Panc1 (cell line): ENCODE data around the gene KRTCAP2. TPM values are rescaled to one million over a fixed set of nuclear protein-coding genes. Genes with fewer than 3 reads are reported as not detected.

Source experiments
- ATAC-seq: fragments of 200-7000 bp; cut with Tn5 transposase; 2 replicates; pipeline ENCODE4 v1.9.1; 2020; ENCODE audit warnings: mild to moderate bottlenecking, moderate library complexity
- BruUV-seq: library from RNA; stranded (reverse); fragments of 400-500 nt; replicated peaks from 2 replicates; lab custom pipeline; 2021; lab: Mats Ljungman, UMichigan
- CTCF ChIA-PET: fragments of 300-600 bp; sonication (Branson Sonifier 250); formaldehyde crosslinking; loops from one replicate; lab custom pipeline; 2022; ENCODE audit warnings: antibody characterized with exemption; lab: Charles Lee
- POLR2A ChIA-PET: fragments of 300-600 bp; sonication (Branson Sonifier 250); formaldehyde crosslinking; loops from one replicate; lab custom pipeline; 2022; ENCODE audit warnings: antibody characterized with exemption; lab: Charles Lee
- DNase-seq: peaks from one replicate; pipeline ENCODE4 v3.0.0-alpha.2; 2010; ENCODE audit warnings: low read depth, low spot score
- H3K27ac ChIP-seq: 2 replicates; pipeline ENCODE4 v1.5.1; 2011; ENCODE audit warnings: mild to moderate bottlenecking, low read length, inconsistent platforms
- H3K27me3 ChIP-seq: fragments of 200-500 bp; sonication (Bioruptor generic); 2 replicates; pipeline ENCODE4 v1.6.0; 2014; ENCODE audit warnings: low read length, inconsistent platforms; ENCODE audit not compliant: control insufficient read depth, insufficient read depth
- H3K36me3 ChIP-seq: fragments of 200-500 bp; sonication (Bioruptor generic); 2 replicates; pipeline ENCODE4 v1.5.1; 2014; ENCODE audit warnings: inconsistent platforms, mild to moderate bottlenecking, low read length, moderate library complexity; ENCODE audit not compliant: control insufficient read depth, insufficient read depth
- H3K4me1 ChIP-seq: 2 replicates; pipeline ENCODE4 v1.5.1; 2011; ENCODE audit warnings: inconsistent platforms, mild to moderate bottlenecking, low read length, moderate library complexity; ENCODE audit not compliant: control insufficient read depth, insufficient read depth
- H3K4me3 ChIP-seq, 2 experiments: 2 replicates each; pipeline ENCODE4 v1.5.1; 2011 to 2012; ENCODE audit warnings: low read depth in 2 of 2, low read length in 2 of 2, mild to moderate bottlenecking in 2 of 2, inconsistent platforms in 1 of 2, moderate library complexity in 1 of 2
- H3K9me3 ChIP-seq: fragments of 200-500 bp; sonication (Bioruptor generic); 2 replicates; pipeline ENCODE4 v1.5.1; 2014; ENCODE audit warnings: low read depth, mild to moderate bottlenecking, inconsistent platforms, low read length, moderate library complexity; ENCODE audit not compliant: control insufficient read depth, insufficient read depth
- POLR2AphosphoS5 ChIP-seq: IDR thresholded peaks from 2 replicates; pipeline ENCODE4 v1.6.1; 2012; ENCODE audit warnings: mild to moderate bottlenecking, low read depth, low read length, moderate library complexity
- SIN3A ChIP-seq: IDR thresholded peaks from 2 replicates; pipeline ENCODE4 v1.6.1; 2012; ENCODE audit warnings: low read depth, mild to moderate bottlenecking, low read length, moderate library complexity, borderline replicate concordance; ENCODE audit not compliant: insufficient read depth
- TCF7L2 ChIP-seq: IDR thresholded peaks from 2 replicates; pipeline ENCODE4 v1.6.1; 2011; ENCODE audit warnings: mild to moderate bottlenecking, low read depth, low read length, inconsistent platforms
- in situ Hi-C: cut with HindIII; loops from 2 replicates; pipeline ENCODE4 v1.10.0; 2016; ENCODE audit warnings: low sequenced_read_pairs, low pct_unique_long_range_greater_than_20kb
- intact Hi-C: fragments of 100-400 bp; cut with micrococcal nuclease; formaldehyde crosslinking; loops from one replicate; pipeline ENCODE4 v1.10.0; 2022; ENCODE audit not compliant: unreplicated experiment
- total RNA-seq: library from RNA; stranded (reverse); gene quantifications from one replicate; pipeline ENCODE4 v1.2.1, GENCODE V29; 2021; ENCODE audit not compliant: unreplicated experiment
- TF ChIP-seq, protein P1 (sequence below): fragments of 450-650 bp; IDR thresholded peaks from 2 replicates; pipeline ENCODE4 v1.5.1; 2017; ENCODE audit warnings: mild to moderate bottlenecking
- TF ChIP-seq, protein P2 (sequence below), 2 experiments: IDR thresholded peaks; 2 replicates each; pipeline ENCODE4 v1.6.1; 2011 to 2012; ENCODE audit warnings: low read depth in 2 of 2, control low read depth in 1 of 2, low read length in 1 of 2, mild to moderate bottlenecking in 1 of 2, moderate library complexity in 1 of 2; ENCODE audit not compliant: insufficient read depth in 1 of 2

KRTCAP2 gene
- total RNA-seq, 1 experiment from 2014 or later: 155 TPM

DNA sequence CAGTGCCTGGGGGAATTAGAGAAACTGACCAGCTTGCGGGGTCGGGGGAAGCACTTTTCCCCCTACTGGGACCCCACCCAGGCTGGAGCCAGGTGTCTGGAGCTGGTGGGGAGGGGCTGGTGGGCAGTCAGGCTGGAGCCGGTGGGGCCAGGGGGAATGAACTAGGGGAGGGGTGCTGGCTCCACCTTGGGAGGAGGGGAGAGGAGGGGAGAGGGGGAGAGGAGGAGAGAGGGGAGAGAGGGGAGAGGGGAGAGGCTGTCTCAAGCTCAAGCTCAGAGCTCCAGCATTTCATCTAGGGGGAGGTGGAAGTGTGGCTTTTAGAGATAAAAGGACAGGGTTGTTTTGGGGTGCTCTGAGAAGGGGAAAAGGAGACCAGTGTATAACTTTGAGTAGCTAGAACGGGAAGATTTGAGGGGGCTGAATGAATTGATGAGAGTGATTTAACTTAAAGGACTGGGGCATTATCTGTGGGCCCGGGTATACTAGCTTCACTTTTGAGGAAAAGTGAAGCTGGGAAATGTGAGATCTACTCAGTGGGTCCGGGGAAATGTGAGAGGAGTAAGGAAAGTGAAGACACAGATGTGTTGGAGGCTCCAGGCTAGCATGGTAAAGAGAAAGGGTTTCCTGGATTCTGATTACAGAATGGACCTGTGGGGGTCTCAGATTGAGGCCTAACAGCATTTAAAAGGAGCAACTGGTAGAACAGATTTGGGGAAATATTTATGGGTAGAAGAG lies 42.7 kb downstream of the KRTCAP2 start:
- TF ChIP-seq SIN3A (no peak), POLR2AphosphoS5 (no peak), TCF7L2 (no peak)
- TF ChIP-seq, protein P1, sequence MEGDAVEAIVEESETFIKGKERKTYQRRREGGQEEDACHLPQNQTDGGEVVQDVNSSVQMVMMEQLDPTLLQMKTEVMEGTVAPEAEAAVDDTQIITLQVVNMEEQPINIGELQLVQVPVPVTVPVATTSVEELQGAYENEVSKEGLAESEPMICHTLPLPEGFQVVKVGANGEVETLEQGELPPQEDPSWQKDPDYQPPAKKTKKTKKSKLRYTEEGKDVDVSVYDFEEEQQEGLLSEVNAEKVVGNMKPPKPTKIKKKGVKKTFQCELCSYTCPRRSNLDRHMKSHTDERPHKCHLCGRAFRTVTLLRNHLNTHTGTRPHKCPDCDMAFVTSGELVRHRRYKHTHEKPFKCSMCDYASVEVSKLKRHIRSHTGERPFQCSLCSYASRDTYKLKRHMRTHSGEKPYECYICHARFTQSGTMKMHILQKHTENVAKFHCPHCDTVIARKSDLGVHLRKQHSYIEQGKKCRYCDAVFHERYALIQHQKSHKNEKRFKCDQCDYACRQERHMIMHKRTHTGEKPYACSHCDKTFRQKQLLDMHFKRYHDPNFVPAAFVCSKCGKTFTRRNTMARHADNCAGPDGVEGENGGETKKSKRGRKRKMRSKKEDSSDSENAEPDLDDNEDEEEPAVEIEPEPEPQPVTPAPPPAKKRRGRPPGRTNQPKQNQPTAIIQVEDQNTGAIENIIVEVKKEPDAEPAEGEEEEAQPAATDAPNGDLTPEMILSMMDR: no peak
- TF ChIP-seq, protein P2, sequence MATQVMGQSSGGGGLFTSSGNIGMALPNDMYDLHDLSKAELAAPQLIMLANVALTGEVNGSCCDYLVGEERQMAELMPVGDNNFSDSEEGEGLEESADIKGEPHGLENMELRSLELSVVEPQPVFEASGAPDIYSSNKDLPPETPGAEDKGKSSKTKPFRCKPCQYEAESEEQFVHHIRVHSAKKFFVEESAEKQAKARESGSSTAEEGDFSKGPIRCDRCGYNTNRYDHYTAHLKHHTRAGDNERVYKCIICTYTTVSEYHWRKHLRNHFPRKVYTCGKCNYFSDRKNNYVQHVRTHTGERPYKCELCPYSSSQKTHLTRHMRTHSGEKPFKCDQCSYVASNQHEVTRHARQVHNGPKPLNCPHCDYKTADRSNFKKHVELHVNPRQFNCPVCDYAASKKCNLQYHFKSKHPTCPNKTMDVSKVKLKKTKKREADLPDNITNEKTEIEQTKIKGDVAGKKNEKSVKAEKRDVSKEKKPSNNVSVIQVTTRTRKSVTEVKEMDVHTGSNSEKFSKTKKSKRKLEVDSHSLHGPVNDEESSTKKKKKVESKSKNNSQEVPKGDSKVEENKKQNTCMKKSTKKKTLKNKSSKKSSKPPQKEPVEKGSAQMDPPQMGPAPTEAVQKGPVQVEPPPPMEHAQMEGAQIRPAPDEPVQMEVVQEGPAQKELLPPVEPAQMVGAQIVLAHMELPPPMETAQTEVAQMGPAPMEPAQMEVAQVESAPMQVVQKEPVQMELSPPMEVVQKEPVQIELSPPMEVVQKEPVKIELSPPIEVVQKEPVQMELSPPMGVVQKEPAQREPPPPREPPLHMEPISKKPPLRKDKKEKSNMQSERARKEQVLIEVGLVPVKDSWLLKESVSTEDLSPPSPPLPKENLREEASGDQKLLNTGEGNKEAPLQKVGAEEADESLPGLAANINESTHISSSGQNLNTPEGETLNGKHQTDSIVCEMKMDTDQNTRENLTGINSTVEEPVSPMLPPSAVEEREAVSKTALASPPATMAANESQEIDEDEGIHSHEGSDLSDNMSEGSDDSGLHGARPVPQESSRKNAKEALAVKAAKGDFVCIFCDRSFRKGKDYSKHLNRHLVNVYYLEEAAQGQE (IDR thresholded peaks at IDR 0.05; ENCODE audit: insufficient read depth in 1 of 2, low read depth in 2 of 2, low read length in 1 of 2): no peak
- Histone ChIP-seq H3K9me3 (no peaks in the 10 kb centered on the region), H3K27ac (peak overlapping the region; percentile 92), H3K4me3 (peak overlapping the region; percentile 64 to 65), H3K27me3 (no peaks in the 10 kb centered on the region), H3K4me1 (peaks cover 57% of the 10 kb centered on the region), H3K36me3 (peaks cover 3% of the 10 kb centered on the region; the same call in 1 of the 2 replicates)
- ChIA-PET CTCF (no interaction called here), POLR2A (interaction anchor here (0.8 kb wide), 1 partner anchor 62 kb away, joined by 5 read pairs; no protein-coding TSS in a partner anchor)
- in situ Hi-C loops (no loop called here), intact Hi-C loops (no loop called here)
- DNase-seq (no peak), ATAC-seq (no peak)
- TSS peak; percentile 65 for BruUV-seq

- DNase-seq: no peak
- peak; percentile 89 for TF ChIP-seq TCF7L2
- TF ChIP-seq, protein P1: no peak
- peak; percentile 7 for ATAC-seq
- peaks cover 61% of the 10 kb centered on the region for H3K4me1 ChIP-seq
- ChIA-PET POLR2A (interaction anchor here (0.6 kb wide), 1 partner anchor 34 kb away, joined by 3 read pairs; no protein-coding TSS in a partner anchor), CTCF (interaction anchor here (0.5 to 0.7 kb wide), 5 partner anchors 9 to 65 kb away, joined by 3 to 17 read pairs (median 5); no protein-coding TSS in a partner anchor)
- H3K36me3 ChIP-seq: peaks cover 3% of the 10 kb centered on the region; the same call in 1 of the 2 replicates
- intact Hi-C loops (loop anchor here (5.0 kb wide), 1 partner anchor 37 kb away; no protein-coding TSS in a partner anchor), in situ Hi-C loops (no loop called here)
- H3K27ac ChIP-seq: peak overlapping the region; percentile 92
- H3K9me3 ChIP-seq: no peaks in the 10 kb centered on the region
- peak overlapping the region; percentile 64 to 65 for H3K4me3 ChIP-seq
- H3K27me3 ChIP-seq: no peaks in the 10 kb centered on the region
- BruUV-seq: TSS peak; percentile 76
Measured at GRCh38 chr1:155128755-155129473, 44.2 kb downstream of the KRTCAP2 start.
